HCT116 (cell line): Measurements from ENCODE around the gene PTGS1. TPM values are rescaled to one million over a fixed set of nuclear protein-coding genes. Genes with fewer than 3 reads are reported as not detected.
"Not testable (repeated sequence)": the region's sequence is repeated elsewhere in the genome, so short reads cannot be mapped to it uniquely, and the experiment has no call there.

Source experiments
- ATAC-seq: fragments of 200-7000 bp; cut with Tn5 transposase; 2 replicates; pipeline ENCODE4 v1.9.1; 2020; ENCODE audit warnings: mild to moderate bottlenecking, moderate library complexity
- BruUV-seq: library from RNA; stranded (reverse); fragments of 400-500 nt; replicated peaks from 2 replicates; lab custom pipeline; 2021; lab: Mats Ljungman, UMichigan
- CTCF ChIA-PET: fragments of 300-600 bp; sonication (Branson Sonifier 250); formaldehyde crosslinking; loops from one replicate; lab custom pipeline; 2021; ENCODE audit warnings: antibody characterized with exemption; lab: Charles Lee
- POLR2A ChIA-PET: fragments of 300-600, 350-600 bp; sonication (Branson Sonifier 250); formaldehyde crosslinking; loops from one replicate; lab custom pipeline; 2021; ENCODE audit warnings: antibody characterized with exemption; lab: Charles Lee
- RAD21 ChIA-PET, 2 experiments: fragments of 300-600 bp; sonication (Branson Sonifier 250); formaldehyde crosslinking; loops; one replicate each; lab custom pipeline; 2023; ENCODE audit warnings: low total read pairs in 2 of 2; ENCODE audit not compliant: uncharacterized antibody in 2 of 2, unreplicated experiment in 2 of 2, low non-redundant PET in 1 of 2; lab: Charles Lee
- DNase-seq: peaks from one replicate; pipeline ENCODE4 v3.0.0-alpha.2; 2010; ENCODE audit warnings: low read depth, low spot score
- H2AFZ ChIP-seq: fragments of 200-600 bp; shearing (Covaris generic), sonication (generic); 2 replicates; pipeline ENCODE4 v1.6.1; 2017; ENCODE audit warnings: low read depth, mixed run types, mixed read lengths, antibody characterized with exemption, low read length; ENCODE audit not compliant: poor library complexity, severe bottlenecking
- H3K27ac ChIP-seq: 2 replicates; pipeline ENCODE4 v1.5.1; 2012; ENCODE audit warnings: low read depth, low read length
- H3K27me3 ChIP-seq: fragments of 200-600 bp; sonication (generic); 2 replicates; pipeline ENCODE4 v1.6.1; 2016; ENCODE audit warnings: mixed run types, low read length, mixed read lengths; ENCODE audit not compliant: insufficient read depth
- H3K36me3 ChIP-seq, 2 experiments: fragments of 200-500 bp in 1 of 2; fragments of 200-600 bp in 1 of 2; sonication (Bioruptor generic) in 1 of 2; sonication (generic) in 1 of 2; 2 replicates each; pipeline versions ENCODE4 v1.5.1 to v1.6.1; 2014 to 2016; ENCODE audit warnings: low read length in 2 of 2, inconsistent platforms in 1 of 2, mixed read lengths in 1 of 2, mixed run types in 1 of 2; ENCODE audit not compliant: insufficient read depth in 2 of 2, control insufficient read depth in 1 of 2
- H3K4me1 ChIP-seq, 2 experiments: fragments of 200-600 bp in 1 of 2; sonication (generic) in 1 of 2; 2 replicates each; pipeline versions ENCODE4 v1.5.1 to v1.6.1; 2012 to 2017; ENCODE audit warnings: low read length in 2 of 2, inconsistent platforms in 1 of 2, mild to moderate bottlenecking in 1 of 2, mixed read lengths in 1 of 2, mixed run types in 1 of 2, moderate library complexity in 1 of 2; ENCODE audit not compliant: insufficient read depth in 2 of 2, control insufficient read depth in 1 of 2
- H3K4me2 ChIP-seq: fragments of 200-600 bp; sonication (generic); 2 replicates; pipeline ENCODE4 v1.6.1; 2017; ENCODE audit warnings: mixed run types, low read length, mixed read lengths
- H3K4me3 ChIP-seq, 2 experiments: fragments of 200-600 bp in 1 of 2; sonication (generic) in 1 of 2; replicated peaks in 1 of 2; 2 replicates each; pipeline ENCODE4 v1.5.1; 2011 to 2016; ENCODE audit warnings: low read length in 2 of 2, control low read depth in 1 of 2, low read depth in 1 of 2, mild to moderate bottlenecking in 1 of 2, mixed read lengths in 1 of 2, mixed run types in 1 of 2
- H3K79me2 ChIP-seq: fragments of 200-600 bp; sonication (generic); 2 replicates; pipeline ENCODE4 v1.6.1; 2017; ENCODE audit warnings: mild to moderate bottlenecking, mixed run types, low read length, moderate library complexity, mixed read lengths; ENCODE audit not compliant: insufficient read depth
- H3K9ac ChIP-seq: fragments of 200-600 bp; sonication (generic); 2 replicates; pipeline ENCODE4 v1.6.1; 2016; ENCODE audit warnings: low read length, mixed read lengths
- H3K9me2 ChIP-seq: fragments of 200-600 bp; sonication (generic), shearing (Covaris generic); 2 replicates; pipeline ENCODE4 v1.6.1; 2017; ENCODE audit warnings: mixed run types, mild to moderate bottlenecking, moderate library complexity; ENCODE audit not compliant: insufficient read depth
- H3K9me3 ChIP-seq, 2 experiments: fragments of 200-500 bp in 1 of 2; fragments of 200-600 bp in 1 of 2; sonication (Bioruptor generic) in 1 of 2; sonication (generic) in 1 of 2; 2 replicates each; pipeline ENCODE4 v1.6.1; 2014 to 2017; ENCODE audit warnings: low read length in 2 of 2, mixed read lengths in 2 of 2, inconsistent platforms in 1 of 2, low read depth in 1 of 2, mild to moderate bottlenecking in 1 of 2, mixed run types in 1 of 2, moderate library complexity in 1 of 2; ENCODE audit not compliant: control insufficient read depth in 1 of 2, insufficient read depth in 1 of 2
- H4K20me1 ChIP-seq: fragments of 200-600 bp; sonication (generic), shearing (Covaris generic); 2 replicates; pipeline ENCODE4 v1.6.1; 2017; ENCODE audit warnings: mixed run types, mild to moderate bottlenecking, moderate library complexity; ENCODE audit not compliant: insufficient read depth
- CEBPB ChIP-seq: IDR thresholded peaks from 2 replicates; pipeline ENCODE4 v1.6.1; 2012; ENCODE audit warnings: low read depth
- EZH2 ChIP-seq: fragments of 200-600 bp; sonication (generic); IDR thresholded peaks from 2 replicates; pipeline ENCODE4 v1.6.1; 2017; ENCODE audit warnings: antibody characterized with exemption, mixed run types
- POLR2AphosphoS5 ChIP-seq: IDR thresholded peaks from 2 replicates; pipeline ENCODE4 v1.6.1; 2011; ENCODE audit warnings: mild to moderate bottlenecking, low read depth, low read length, moderate library complexity
- SP1 ChIP-seq: IDR thresholded peaks from 2 replicates; pipeline ENCODE4 v1.6.1; 2012; ENCODE audit warnings: low read depth
- TCF7L2 ChIP-seq: IDR thresholded peaks from 2 replicates; pipeline ENCODE4 v1.7.0; 2011; ENCODE audit warnings: borderline replicate concordance, inconsistent platforms; ENCODE audit not compliant: insufficient read depth, insufficient read length; ENCODE audit errors: extremely low read depth
- intact Hi-C: fragments of 100-400 bp; cut with micrococcal nuclease; formaldehyde crosslinking; loops from 2 replicates; pipeline ENCODE4 v1.10.0; 2022
- total RNA-seq: library from RNA; stranded (reverse); gene quantifications from one replicate; pipeline ENCODE4 v1.2.1, GENCODE V29; 2021; ENCODE audit not compliant: unreplicated experiment
- TF ChIP-seq, protein P1 (sequence below): IDR thresholded peaks from 2 replicates; pipeline ENCODE4 v1.6.1; 2012; ENCODE audit warnings: low read depth

Gene PTGS1
- total RNA-seq, 1 experiment from 2014 or later = 3.5 TPM

DNA sequence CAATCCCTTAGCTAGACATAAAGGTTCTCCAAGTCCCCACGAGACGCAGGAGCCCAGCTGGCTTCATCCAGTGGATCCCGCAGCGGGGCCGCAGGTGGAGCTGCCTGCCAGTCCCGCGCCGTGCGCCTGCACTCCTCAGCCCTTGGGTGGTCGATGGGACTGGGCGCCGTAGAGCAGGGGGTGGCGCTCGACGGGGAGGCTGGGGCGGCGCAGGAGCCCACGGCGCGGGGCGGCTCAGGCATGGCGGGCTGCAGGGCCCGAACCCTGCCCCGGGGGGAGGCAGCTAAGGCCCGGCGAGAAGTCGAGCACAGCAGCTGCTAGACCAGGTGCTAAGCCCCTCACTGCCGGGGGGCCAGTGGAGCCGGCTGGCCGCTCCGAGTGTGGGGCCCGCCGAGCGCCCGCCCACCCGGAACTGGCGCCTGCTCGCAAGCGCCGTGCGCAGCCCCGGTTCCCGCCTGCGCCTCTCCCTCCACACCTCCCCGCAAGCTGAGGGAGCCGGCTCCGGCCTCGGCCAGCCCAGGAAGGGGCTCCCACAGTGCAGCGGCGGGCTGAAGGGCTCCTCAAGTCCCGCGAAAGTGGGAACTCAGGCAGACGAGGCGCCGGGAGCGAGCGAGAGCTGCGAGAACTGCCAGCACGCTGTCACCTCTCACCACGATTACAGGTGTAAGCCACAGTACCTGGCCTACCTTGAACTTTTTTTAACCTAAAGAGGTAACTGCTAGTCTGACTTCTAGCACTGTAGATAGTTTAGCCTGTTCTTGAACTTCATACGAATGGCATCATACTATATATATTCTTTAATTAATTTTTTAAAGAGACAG lies 35.5 kb downstream of the PTGS1 start (continued):
- TF ChIP-seq CEBPB (no peak), SP1 (no peak)
- TF ChIP-seq, all 23 proteins: peak for 0

DNA sequence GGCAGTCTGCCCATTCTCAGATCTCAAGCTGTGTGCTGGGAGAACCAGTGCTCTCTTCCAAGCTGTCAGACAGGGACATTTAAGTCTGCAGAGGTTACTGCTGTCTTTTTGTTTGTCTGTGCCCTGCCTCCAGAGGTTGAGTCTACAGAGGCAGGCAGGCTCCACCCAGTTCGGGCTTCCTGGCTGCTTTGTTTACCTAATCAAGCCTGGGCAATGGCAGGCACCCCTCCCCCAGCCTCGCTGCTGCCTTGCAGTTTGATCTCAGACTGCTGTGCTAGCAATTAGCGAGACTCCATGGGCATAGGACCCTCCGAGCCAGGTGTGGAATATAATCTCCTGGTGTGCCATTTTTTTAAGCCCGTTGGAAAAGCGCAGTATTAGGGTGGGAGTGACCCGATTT lies 43.3 kb downstream of the PTGS1 start:
- H3K9ac ChIP-seq, CTCF ChIA-PET, H3K9me3 ChIP-seq, H3K27ac ChIP-seq, H3K4me1 ChIP-seq, H3K4me2 ChIP-seq, POLR2A ChIA-PET, H3K79me2 ChIP-seq, H2AFZ ChIP-seq, H3K4me3 ChIP-seq, H3K9me2 ChIP-seq, H4K20me1 ChIP-seq, DNase-seq, intact Hi-C loops, ATAC-seq, H3K27me3 ChIP-seq, H3K36me3 ChIP-seq, BruUV-seq, RAD21 ChIA-PET: not testable (repeated sequence)

DNA sequence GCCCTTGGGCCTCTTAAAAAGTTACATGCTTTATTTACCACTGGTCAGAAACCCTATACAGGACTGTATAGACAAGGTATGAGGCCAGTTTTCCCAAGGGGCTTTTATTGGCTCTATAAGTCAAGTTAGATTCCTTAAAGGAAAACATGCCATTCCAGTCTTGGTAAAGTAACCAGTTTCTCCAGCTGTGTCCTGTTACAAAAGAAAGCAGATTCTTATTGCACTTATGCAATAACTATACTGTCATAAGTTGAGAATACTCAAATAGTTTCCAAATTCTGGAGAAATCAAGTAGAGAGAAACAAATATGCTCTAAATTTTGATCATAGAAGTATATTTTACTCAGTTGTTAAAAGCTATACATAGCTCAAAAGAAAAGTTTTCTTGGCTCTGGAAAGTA lies 47.2 kb downstream of the PTGS1 start:
- Histone ChIP-seq H3K9ac (no peak overlapping the region), H3K79me2 (no peaks in the 10 kb centered on the region), H3K4me1 (no peaks in the 10 kb centered on the region; a peak in 1 of 4 replicates), H4K20me1 (no peaks in the 10 kb centered on the region), H3K4me2 (no peak overlapping the region), H3K9me2 (no peaks in the 10 kb centered on the region), H3K27me3 (no peaks in the 10 kb centered on the region), H3K36me3 (no peaks in the 10 kb centered on the region), H2AFZ (no peak overlapping the region), H3K4me3 (no peak overlapping the region), H3K9me3 (0 out of 4 replicates have a peak, but pooled peaks cover 0 to 4% of the 10 kb centered on the region in 2 experiments), H3K27ac (no peak overlapping the region)
- ATAC-seq (no peak), DNase-seq (no peak)
- TF ChIP-seq TCF7L2 (no peak), POLR2AphosphoS5 (no peak), EZH2 (no peak)
- TF ChIP-seq, protein P1, sequence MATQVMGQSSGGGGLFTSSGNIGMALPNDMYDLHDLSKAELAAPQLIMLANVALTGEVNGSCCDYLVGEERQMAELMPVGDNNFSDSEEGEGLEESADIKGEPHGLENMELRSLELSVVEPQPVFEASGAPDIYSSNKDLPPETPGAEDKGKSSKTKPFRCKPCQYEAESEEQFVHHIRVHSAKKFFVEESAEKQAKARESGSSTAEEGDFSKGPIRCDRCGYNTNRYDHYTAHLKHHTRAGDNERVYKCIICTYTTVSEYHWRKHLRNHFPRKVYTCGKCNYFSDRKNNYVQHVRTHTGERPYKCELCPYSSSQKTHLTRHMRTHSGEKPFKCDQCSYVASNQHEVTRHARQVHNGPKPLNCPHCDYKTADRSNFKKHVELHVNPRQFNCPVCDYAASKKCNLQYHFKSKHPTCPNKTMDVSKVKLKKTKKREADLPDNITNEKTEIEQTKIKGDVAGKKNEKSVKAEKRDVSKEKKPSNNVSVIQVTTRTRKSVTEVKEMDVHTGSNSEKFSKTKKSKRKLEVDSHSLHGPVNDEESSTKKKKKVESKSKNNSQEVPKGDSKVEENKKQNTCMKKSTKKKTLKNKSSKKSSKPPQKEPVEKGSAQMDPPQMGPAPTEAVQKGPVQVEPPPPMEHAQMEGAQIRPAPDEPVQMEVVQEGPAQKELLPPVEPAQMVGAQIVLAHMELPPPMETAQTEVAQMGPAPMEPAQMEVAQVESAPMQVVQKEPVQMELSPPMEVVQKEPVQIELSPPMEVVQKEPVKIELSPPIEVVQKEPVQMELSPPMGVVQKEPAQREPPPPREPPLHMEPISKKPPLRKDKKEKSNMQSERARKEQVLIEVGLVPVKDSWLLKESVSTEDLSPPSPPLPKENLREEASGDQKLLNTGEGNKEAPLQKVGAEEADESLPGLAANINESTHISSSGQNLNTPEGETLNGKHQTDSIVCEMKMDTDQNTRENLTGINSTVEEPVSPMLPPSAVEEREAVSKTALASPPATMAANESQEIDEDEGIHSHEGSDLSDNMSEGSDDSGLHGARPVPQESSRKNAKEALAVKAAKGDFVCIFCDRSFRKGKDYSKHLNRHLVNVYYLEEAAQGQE = no peak
- intact Hi-C loops = no loop called here
- RAD21 ChIA-PET = no interaction called here
- CTCF ChIA-PET = no interaction called here
- no TSS peak for BruUV-seq
- POLR2A ChIA-PET = no interaction called here
